HG03039 (cell line): ENCODE data around the gene NAP1L1.

Experiments
- ATAC-seq: cut with Tn5 transposase; IDR thresholded peaks from one replicate; pipeline ENCODE4 v1.9.1; 2021; ENCODE audit warnings: mild to moderate bottlenecking, moderate library complexity; ENCODE audit not compliant: unreplicated experiment

NAP1L1 gene

GRCh38 chr12:76023069-76023690 lies 61.3 kb downstream of the NAP1L1 start:
- ATAC-seq: no peak

GRCh38 chr12:76022506-76022905 lies 62.0 kb downstream of the NAP1L1 start:
- no peak for ATAC-seq

- ATAC-seq: peak; percentile 43
These were observed 63.5 kb downstream of the NAP1L1 start for GRCh38 chr12:76020731-76021672.

- ATAC-seq: peak; percentile 55
These were observed 64.2 kb downstream of the NAP1L1 start for GRCh38 chr12:76020281-76020680.

GRCh38 chr12:76018672-76019071 lies 65.8 kb downstream of the NAP1L1 start:
- no peak for ATAC-seq

GRCh38 chr12:76018111-76018510 lies 66.4 kb downstream of the NAP1L1 start:
- ATAC-seq: no peak

GRCh38 chr12:76014007-76014406 lies 70.5 kb downstream of the NAP1L1 start:
- no peak for ATAC-seq

- no peak for ATAC-seq
These were observed 70.9 kb downstream of the NAP1L1 start for GRCh38 chr12:76013603-76014002.

GRCh38 chr12:76012644-76013043 lies 71.8 kb downstream of the NAP1L1 start:
- no peak for ATAC-seq

GRCh38 chr12:76010732-76011458 lies 73.6 kb downstream of the NAP1L1 start:
- no peak for ATAC-seq

GRCh38 chr12:76008428-76008827 lies 76.1 kb downstream of the NAP1L1 start:
- no peak for ATAC-seq

GRCh38 chr12:76007640-76008039 lies 76.8 kb downstream of the NAP1L1 start:
- no peak for ATAC-seq

- ATAC-seq: no peak
These were observed 78.2 kb downstream of the NAP1L1 start for GRCh38 chr12:76006028-76006925.

GRCh38 chr12:76003355-76003638 lies 81.2 kb downstream of the NAP1L1 start:
- ATAC-seq: no peak

GRCh38 chr12:76002598-76003354 lies 81.7 kb downstream of the NAP1L1 start:
- ATAC-seq: no peak

GRCh38 chr12:75998292-75999063 lies 86.0 kb downstream of the NAP1L1 start:
- ATAC-seq: no peak

GRCh38 chr12:75997658-75998057 lies 86.8 kb downstream of the NAP1L1 start:
- ATAC-seq: no peak

- ATAC-seq: no peak
These were observed 87.5 kb downstream of the NAP1L1 start for GRCh38 chr12:75996861-75997447.

GRCh38 chr12:75995691-75996090 lies 88.8 kb downstream of the NAP1L1 start:
- ATAC-seq: no peak
